GM19238 (cell line): ENCODE data around the gene CMTM8.

Source experiments
- DNase-seq: peaks from one replicate; pipeline ENCODE4 v3.0.0; 2011; ENCODE audit warnings: low spot score; ENCODE audit not compliant: insufficient read length

Gene CMTM8

DNA sequence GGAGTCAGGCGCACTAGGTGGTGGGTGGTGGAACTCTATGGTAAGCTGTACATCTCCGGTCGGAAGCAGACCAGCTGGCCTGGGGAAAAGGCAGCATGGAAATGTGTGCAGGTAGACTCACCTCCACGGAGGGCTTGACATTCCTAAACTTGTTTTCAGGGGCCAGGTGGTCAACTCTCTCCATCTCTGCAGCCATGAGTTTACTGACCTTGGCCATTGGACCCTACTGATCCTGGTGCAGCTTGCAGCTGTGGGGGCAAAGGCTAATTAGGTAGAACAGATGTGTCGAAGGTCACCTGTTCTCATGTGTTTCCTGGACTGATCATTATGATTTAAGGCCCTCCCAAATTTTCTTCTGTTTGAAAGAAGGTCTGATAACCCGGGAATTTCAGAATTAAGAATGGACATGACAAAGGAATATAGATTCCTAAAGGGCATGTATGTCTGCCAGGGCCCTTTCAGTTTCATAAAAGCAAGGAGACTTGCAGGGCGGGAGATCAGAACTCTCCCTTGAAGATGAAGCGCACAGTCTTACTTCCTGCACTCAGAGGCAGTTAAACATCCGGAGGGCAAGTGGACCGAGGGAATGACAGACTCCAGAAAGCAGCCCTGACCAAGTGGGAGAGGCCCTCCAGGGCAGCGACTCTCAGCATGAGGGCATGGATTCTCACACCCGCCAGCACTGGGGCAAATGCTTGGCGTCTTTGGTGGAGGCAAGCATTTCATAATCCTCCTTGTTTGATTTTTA, 97.1 kb downstream of the CMTM8 start:
- no peak for DNase-seq

DNA sequence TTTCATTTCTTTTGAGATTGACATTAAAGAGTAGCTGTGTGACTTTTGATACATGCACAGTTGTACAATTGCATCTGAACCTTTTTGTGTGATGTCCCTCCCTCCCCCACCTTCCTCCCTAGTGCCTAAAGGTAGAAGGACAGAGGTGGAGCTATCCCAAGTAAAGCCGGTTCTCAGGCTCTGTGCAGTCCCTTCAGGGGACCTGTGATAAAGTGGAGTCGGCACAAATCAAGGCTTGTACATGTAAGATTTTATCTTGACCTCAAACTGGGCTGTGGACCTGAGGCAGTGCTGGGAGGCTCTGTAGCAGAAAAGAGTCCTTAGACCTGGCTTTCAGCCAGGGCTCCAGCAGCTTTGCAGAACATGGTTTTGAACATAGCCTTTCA, 97.6 kb downstream of the CMTM8 start:
- DNase-seq, result no peak

DNA sequence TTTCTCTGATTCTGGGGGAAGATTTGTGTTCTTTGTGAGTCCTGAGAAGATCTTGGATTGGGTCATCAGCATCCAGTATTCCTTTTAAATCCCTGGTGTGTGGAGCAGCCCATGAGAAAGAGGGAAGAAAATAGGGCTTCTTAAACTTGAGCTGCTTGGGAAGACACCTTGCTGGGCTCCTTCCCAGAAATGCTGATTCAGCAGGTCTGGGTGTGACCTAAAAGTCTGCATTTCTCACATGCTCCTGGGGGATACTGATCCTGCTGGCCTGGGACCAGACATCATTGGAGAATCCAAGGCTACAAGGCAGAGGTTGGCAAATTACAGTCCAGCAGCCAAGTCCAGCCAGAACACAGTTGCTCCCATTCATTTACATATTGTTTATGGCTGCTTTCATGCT, 99.0 kb downstream of the CMTM8 start:
- no peak for DNase-seq

DNA sequence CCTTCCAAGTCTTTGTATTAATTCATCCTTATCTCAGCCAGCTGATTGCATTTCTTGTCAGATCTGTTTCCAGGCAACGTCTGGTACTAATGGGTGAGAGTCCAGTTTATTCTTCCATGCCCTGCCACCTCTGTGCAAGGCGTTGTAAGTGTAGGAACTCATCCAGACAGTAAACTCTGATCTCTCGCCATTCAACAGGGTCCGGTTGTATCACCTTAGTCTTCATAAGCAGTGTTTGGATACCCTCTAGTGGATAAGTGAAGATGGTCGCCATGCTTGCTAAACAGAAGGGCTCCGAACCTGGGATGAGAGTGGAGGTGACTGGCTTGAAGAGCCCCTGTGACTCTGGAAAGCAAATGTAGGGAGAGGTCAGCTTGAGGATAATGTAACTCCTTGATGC, 101.6 kb downstream of the CMTM8 start:
- peak; percentile 12 for DNase-seq

DNA sequence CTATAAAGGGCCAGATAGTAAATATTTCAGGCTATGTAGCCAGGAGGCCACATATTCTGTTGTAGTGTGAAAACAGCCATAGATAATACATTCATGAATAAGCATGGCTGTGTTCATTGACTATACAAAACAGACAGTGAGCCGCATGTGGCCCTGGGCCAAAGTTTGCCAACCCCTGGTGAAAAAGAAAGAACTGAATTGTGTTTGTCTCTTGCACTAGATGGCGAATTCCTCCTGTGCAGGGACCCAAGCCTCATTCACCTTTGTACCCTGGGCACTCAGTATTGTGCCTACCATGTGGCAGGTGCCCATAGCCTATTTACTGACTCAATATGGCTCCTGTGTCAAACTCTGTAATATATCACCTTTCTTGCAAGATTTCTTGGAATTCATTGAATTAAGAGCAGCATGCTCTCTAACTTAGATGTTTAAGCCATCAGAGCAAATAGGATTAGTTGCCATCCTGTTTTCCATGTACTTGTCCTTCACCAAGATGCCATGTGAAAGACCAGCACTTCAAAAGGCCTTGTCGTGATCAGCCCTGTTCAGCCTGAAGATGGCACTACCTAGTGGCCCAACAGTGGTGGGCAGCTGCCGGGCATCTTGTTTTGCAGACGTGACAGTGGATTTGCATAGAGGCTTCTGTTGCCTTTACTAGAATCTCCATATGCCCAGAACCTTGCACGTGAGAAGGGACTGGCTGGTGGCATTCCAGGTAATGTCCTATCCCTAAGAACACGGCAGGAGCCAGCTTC, 102.3 kb downstream of the CMTM8 start:
- DNase-seq, result no peak

DNA sequence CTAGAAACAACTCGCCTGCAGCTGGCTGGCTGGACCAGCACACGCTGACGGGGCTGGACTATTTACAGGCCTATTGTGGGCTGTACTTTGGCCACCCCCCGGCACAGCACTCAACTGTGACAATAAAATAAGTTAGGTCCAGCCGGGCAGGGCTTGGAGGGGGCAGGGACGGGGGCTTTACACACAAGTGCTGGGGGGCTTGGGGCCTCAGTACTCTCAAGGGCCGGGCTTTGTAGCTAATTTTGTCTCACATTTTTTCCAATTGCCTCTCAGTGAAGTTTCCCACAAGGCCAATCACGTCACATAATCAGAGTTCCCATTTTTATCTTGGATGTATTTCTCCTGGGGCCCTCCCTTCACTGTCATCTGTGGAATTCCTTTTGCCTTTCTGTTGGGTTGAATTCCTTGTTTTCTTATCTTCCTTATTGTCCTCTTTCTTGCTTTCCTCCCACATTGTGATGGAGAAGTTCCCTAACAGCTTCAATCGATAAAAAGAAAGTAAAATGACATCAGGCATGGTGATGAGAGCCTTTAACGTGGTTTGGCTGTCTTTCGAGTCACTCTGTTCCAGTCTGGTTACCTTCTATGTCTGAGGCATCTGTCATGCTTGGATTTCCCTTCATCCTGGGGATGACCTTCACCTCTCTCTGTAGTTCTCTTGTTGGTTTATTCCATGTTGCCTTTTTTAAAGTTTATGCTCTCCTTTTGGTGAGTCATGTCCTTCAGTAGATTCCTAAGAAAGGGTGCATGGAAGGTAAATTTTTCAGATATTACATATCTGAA, 109.1 kb downstream of the CMTM8 start:
- no peak for DNase-seq

DNA sequence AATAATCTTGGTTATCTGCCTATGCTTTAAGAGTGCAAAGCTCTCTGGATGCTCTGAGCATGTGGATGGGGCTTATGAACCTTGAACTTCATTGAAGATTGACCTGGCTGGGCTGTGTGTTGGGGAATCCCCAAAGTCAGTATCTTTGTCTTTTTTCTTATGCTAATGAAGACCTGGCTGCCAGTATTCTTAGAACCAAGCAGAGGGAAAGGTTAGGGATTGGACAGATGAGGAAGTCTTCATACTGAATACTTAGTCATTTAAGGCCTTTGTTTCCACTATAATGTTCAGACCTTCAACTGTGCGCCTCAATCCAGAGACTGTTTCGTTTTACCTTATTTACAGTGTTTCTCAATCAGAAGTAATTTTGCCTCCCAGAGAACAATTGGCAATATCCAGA, 110.7 kb downstream of the CMTM8 start:
- no peak for DNase-seq

DNA sequence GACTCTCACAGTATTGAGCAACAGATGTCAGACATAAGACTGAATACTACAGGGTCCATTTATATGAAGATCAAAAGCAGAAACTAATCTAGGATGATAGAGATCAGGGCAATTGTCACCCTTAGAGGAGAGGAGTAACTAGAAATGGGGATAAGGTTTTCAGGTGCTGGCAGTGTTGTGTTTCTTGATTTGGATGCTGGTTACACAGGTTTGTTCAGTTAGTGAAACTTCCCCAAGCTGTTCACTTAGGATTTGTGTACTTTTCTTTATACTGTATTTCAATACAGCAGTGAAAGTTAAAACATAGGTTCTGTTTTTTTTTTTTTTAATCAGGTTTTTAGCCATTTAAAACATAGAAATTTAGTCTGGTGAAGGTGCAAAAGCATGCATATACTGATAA, 114.1 kb downstream of the CMTM8 start:
- DNase-seq, result no peak

DNA sequence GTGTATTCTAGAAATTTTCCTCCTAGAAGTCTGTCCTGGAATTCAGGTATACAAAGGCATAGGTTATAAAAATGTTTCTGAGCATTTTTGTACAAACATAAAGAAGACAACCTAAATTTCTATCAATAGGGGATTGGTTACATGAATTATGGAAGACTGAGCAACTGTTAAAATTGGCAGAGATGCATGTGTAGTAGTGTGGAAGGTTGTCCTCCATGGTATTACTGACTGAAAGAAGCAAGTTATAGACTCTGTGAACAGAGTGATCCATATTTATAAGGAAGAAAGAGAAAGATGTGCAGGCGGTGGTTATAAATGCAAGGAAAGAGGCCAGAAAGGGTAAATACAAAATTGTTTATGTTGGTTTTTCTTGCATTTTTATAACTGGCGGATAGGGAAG, 114.9 kb downstream of the CMTM8 start:
- no peak for DNase-seq

DNA sequence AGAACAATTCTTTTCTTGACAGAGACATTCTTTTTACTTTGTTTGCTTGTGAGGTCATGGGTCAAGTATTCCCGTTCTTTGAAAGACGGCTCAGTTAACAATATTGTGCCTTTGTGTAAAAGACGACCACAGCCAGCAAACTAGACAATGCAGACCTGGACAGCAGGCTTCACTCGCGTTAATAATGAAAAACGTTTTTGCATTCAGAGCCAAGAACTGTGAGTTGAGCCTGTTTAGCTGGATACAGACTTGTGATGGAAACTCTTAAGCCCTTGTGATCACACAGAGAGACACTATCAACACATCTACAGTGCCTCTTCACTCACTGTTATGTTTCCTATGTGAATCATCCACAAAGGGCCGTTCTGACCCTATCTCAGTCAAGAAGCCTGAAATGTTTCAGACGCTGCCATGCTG, 115.9 kb downstream of the CMTM8 start:
- no peak for DNase-seq

DNA sequence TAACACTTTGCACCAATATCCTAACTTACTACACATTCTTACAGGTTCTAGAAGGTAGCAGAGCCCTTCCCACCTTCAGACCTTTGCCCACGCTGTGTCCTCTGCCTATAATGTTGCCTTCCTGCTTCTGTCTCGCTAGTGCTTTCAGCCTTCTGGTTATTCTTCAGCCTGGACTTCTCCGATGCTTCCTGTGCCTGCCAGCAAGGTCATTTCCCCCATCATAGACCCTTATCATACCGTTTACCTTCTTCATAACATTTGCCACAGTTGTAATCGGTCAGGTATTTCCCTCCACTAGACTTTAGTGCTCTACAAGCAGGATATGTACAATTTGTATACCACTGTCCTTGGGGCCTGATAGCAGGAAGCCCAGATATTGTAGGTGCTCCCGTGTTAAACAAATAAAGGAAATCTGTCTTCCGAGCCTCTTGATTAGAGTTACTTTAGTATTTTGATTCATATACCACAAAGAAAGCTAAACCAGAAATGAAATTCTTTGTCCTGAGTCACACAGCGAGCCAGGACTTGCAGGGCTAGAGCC, 117.3 kb downstream of the CMTM8 start:
- DNase-seq, result no peak

DNA sequence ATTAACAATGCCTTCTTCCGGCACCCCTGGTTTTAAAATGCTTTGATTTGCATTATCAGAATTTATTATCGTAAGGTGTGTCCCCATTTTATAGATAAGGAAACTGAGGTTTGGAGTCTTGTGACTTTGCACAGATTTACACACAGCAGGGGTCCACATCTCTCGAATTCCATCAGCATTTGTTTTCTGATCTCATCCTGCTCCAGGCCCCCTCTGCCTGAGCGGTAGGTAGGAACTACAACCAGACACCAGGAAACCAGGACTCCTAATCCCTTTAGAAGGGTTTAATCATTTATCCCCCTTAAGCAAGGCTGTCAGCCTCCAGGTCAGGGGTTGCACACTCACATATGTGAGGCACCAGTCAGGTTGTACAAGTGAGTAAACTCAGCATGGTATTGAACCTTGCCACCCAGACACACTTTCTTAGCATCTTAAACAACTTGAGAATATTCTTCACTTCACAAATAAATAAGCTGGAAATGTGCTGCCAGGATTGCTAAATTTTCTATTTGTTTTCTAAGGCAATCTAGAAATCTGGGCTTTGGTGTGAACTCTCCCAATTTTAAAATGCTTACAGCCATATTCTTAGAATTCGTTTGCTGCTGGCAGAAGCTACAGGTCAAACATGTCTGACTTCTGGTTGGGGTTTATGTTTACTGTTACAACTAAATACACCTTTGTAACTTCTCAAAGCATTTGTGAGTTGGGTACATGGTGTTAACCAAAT, 121.4 kb downstream of the CMTM8 start:
- DNase-seq, result no peak

DNA sequence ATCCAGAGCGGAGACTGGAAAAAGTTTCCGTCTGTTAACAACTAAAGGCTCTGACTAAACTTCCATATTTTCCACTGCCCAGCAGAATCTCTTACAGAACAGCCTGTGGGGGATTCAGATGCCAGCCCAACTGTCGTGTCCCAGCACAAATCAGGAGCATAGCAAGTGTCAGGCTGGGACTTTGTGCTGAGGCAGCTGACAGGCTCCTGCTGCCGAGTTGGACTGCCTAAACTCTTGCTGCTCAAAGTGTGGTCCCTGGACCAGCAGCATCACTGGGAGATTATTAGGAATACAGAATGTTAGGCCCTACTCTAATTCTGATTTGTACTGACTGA, 122.0 kb downstream of the CMTM8 start:
- DNase-seq, result no peak

DNA sequence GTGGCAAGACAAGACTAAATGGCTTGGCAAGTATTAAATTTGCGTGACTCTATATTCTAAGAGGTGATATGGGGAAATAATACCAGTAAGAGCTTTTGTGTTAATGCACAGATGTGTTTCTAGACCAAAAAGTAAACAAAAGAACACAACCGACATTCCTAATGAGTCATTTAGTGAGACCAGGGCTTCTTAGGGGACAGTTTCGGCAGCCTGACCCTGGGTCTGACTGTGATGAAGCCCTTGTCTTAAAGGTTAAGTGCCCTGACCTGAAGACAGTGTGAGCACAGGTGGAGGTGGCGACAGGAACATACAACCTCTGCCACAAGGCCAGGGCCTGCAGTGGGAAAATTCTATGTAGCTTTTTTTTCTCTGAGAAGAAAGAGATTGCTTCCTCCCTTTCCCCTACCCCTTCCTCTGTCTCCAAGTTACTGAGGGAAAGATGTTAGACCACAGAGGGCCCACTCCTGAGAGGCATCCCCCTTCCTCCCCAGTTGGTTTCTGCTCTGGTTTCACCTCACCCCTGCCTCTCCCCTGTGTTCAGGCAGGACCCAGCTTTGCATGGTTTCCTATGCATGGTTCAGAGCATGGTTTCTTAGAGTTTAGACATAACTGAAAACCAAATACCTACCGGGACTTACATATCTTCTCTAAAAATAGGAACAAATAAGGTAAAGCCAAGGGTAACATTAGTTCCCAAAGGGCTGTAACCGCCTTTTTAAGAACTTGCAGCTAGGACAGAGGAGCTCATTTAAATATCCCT, 128.3 kb downstream of the CMTM8 start:
- DNase-seq, result no peak

DNA sequence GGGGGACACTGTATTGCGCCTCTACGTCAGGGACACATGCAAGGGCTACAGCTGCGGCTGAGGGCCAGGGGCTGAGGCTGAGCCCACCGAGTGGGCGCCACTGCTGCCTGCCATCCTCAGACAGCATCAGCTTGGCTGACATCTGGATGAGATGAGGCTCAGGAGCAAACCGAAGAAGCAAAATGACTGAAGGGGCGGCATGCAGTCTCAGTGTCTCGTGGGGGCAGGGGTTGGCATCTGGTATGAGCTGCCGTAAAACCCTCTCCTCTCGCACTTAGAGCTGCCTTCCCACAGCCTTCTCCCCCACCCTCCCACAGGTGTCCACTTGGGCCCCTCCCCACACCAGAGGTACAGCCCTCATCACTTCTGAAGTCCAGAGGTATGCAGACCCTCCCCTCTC, 129.0 kb downstream of the CMTM8 start:
- DNase-seq, result no peak

DNA sequence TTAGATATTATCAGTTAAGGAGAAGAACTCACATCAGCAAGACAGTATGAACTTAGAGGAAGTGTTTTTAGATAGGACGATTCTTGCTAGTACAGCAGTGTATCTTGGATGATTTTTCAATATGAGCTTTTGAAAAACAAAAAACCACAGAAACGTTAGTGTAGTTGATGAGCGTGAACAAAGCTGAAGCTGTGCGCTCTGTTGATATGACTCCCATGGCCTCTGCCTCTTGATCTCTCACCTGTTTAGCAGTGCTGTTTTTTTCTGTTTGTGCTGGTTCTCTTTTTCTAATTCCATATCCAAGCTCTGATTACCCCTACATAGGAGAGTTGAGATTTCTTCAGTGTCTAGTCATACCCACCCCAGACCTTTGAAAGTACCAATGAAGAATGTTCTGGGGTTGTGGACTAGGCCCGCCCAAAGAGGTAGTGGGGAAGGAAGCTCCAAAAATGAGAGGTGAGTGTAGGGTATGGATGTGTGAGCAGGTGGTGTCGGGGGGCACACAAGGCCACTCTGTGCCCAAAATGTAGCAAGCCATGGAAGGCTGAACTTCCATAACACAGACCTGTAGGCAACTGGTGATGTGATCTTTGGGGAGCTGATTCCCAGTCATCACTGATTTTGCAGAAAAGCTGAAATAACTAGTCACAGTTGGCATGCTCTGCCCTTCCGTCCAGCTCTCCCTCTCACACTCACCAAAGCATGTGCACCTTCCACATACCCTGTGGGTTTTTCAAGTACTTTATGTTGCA, 133.2 kb downstream of the CMTM8 start:
- no peak for DNase-seq

DNA sequence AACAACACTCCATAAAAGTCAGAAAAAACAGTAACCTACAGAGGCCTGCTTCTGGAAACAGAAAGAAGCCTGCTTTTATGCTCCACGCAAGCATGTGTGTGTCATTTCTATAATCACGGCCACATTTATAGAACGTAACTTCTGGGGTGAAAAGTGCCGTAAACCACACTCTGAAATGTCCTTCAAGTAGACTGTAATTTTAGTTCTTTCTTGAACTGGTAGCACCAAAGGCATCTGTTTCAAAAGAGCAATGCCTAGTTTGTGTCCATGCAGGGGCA, 133.7 kb downstream of the CMTM8 start:
- no peak for DNase-seq

DNA sequence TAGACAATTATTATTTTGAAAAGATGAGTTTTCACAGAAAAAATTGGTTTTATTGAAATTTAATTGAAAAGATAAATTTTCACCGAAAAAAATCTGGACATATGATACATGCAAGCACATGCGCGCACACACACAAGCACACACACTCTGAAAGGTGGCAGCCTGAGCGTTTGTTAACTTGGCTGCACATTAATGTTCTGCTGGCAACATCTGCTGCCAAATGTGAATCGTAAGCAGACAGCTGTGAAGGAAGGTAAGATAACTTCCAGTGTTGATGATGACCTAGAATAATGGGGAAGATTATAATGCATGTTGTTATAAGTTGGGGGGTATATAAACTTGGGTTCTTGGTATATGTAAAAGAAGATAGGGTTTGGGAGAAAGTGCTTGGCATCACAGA, 134.8 kb downstream of the CMTM8 start:
- DNase-seq, result no peak

DNA sequence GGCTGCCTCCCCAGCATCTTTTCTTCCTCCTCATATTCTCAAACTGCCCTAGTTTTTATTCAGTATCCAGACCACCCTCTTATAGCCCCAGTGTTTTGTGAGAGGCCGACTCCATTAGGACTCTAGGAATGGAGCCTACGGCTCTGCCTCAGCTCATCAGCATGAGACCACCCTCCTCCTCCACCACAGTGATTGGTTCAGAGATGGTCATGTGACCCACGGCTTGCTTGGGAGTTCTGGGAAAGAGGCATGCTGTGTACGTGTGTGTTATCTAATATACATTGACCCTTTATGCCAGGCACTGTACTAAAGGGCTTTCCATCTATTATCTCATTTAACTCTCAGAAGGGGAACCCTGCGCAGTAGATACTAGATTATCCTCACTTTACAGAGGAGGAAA, 135.4 kb downstream of the CMTM8 start:
- no peak for DNase-seq
